ENCODE measurements around the gene NAV1. TPM values are rescaled to one million over a fixed set of nuclear protein-coding genes. Genes with fewer than 3 reads are reported as not detected.

Gene NAV1
- total and polyA plus RNA-seq, 9 of the 15 experiments (the other 6 are each of a cell fraction or from before 2014, with no cell fraction given) = 0.91 to 16.8 (median 3.2) TPM

GRCh38 chr1:201578008-201578888 is 39.3 kb downstream of the NAV1 start (continued):
- no peak for TF ChIP-seq IRF1 (CRISPR knock-in tag; IDR thresholded peaks at IDR 0.05; ENCODE audit: borderline replicate concordance)
- TF ChIP-seq E2F8 (IDR thresholded peaks at IDR 0.05; ENCODE audit: low read depth, partially characterized antibody) = peak; percentile 21
- peak; percentile 58 for TF ChIP-seq NFE2 (IDR thresholded peaks at IDR 0.05; ENCODE audit: low read depth)
- no peak for TF ChIP-seq ESRRB (CRISPR knock-in tag; IDR thresholded peaks at IDR 0.05; ENCODE audit: borderline replicate concordance)
- TF ChIP-seq TFAM (CRISPR knock-in tag; conservative IDR thresholded peaks at IDR 0.05) = no peak
- TF ChIP-seq CREB3L1 (IDR thresholded peaks at IDR 0.05; ENCODE audit: borderline replicate concordance, low read depth) = peak; percentile 49; the same call in 1 of the 2 replicates
- TF ChIP-seq ZNF766 (CRISPR knock-in tag; conservative IDR thresholded peaks at IDR 0.05) = peak; percentile 96
- no peak for TF ChIP-seq E4F1 (CRISPR knock-in tag; IDR thresholded peaks at IDR 0.05; ENCODE audit: borderline replicate concordance)
- no peak for TF ChIP-seq BDP1 (IDR thresholded peaks at IDR 0.05; ENCODE audit: insufficient read depth, insufficient read length)
- 0 out of 2 replicates have a peak, but pooled peaks have one; percentile 64 for TF ChIP-seq ARID4B (CRISPR knock-in tag; IDR thresholded peaks at IDR 0.05)
- 0 out of 2 replicates have a peak, but pooled peaks have one; percentile 27 for TF ChIP-seq FOXP1 (CRISPR knock-in tag; IDR thresholded peaks at IDR 0.05)
- TF ChIP-seq MTA2 (IDR thresholded peaks at IDR 0.05; ENCODE audit: low read depth) = peak; percentile 89

Measured in K562 (cell line).